ENCODE measurements around the gene PLXNA4.

GRCh38 chr7:132554446-132554845 lies 21.8 kb downstream of the PLXNA4 start:
- TF ChIP-seq CTCF (IDR thresholded peaks at IDR 0.05; ENCODE audit: insufficient read depth, low read length, poor library complexity, severe bottlenecking) (no peak), EZH2phosphoT487 (conservative IDR thresholded peaks at IDR 0.05; ENCODE audit: low read length) (no peak)
